Measurements from ENCODE around the gene ELOVL3.

- TF ChIP-seq CTCF (IDR thresholded peaks at IDR 0.05) = no peak
- TF ChIP-seq EP300 (IDR thresholded peaks at IDR 0.05) = no peak
- TF ChIP-seq POLR2A (IDR thresholded peaks at IDR 0.05) = no peak
Observed at GRCh38 chr10:102191956-102192355, 34.1 kb upstream of the ELOVL3 start.
